ENCODE measurements around the gene F2RL2. TPM values are rescaled to one million over a fixed set of nuclear protein-coding genes. Genes with fewer than 3 reads are reported as not detected.

The F2RL2 gene
- total and polyA plus RNA-seq, 2 of the 4 experiments (the other 2 are of a cell fraction) = 21.7 to 32.8 TPM

DNA sequence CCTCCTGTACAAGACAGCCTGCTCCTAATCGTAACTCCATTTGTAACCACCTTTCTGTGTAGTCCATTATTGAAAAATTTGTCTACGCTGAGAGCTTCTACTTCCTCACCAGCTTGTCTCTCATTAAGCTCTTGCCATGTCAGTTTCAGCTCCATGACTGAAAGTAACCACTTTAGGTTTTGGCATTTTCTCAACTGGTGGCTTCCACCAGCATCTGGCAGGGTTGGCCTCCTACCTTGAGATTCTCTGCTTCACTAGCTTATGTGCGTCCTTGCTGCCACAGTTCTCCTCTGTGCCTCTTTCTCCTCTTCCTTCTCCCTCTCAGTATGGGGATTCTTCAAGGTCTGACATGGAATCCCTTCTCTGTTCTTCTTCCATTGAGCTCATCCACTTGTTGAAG, 31.8 kb downstream of the F2RL2 start:
- TF ChIP-seq MAFK (IDR thresholded peaks at IDR 0.05; ENCODE audit: low read depth, low read length) (no peak), RAD21 (IDR thresholded peaks at IDR 0.05; ENCODE audit: low read length) (no peak), MXI1 (IDR thresholded peaks at IDR 0.05; ENCODE audit: borderline replicate concordance, low read depth, low read length) (no peak)
- BruUV-seq (replicated peaks) = no TSS peak
- H2BK20ac ChIP-seq (ENCODE audit: low read depth, low read length) = no peak overlapping the region
- no peak overlapping the region for H3K23ac ChIP-seq (ENCODE audit: low read depth, low read length)
- no peaks in the 10 kb centered on the region for H3K9me1 ChIP-seq (ENCODE audit: insufficient read depth, low read length)
- H3K27me3 ChIP-seq (ENCODE audit: control insufficient read depth, insufficient read depth, low read length) = peaks cover 23% of the 10 kb centered on the region
- no peaks in the 10 kb centered on the region for H3K79me1 ChIP-seq (ENCODE audit: low read depth in 1 of 2, low read length in 2 of 2)
- dilution Hi-C loops (cut with HindIII; ENCODE audit: low sequenced_read_pairs, unreplicated experiment) (no loop called here), intact Hi-C loops (cut with micrococcal nuclease) (no loop called here), in situ Hi-C loops (cut with MboI; ENCODE audit: low sequenced_read_pairs) (no loop called here)
- no peaks in the 10 kb centered on the region for H3K36me3 ChIP-seq (ENCODE audit: control insufficient read depth, insufficient read depth, low read length)
- no peak overlapping the region for H3K4me2 ChIP-seq (ENCODE audit: low read depth, low read length)
- CTCF ChIA-PET = no interaction called here
- no peak for ATAC-seq (ENCODE audit: low read depth)
- H3K9me3 ChIP-seq (ENCODE audit: control insufficient read depth, insufficient read depth, low read length) = no peaks in the 10 kb centered on the region; the same call in 1 of the 2 replicates
- H2AFZ ChIP-seq (replicated peaks; ENCODE audit: low read length, poor library complexity) = no peak overlapping the region
- H4K91ac ChIP-seq (ENCODE audit: insufficient read depth, low read depth, low read length) = no peak overlapping the region
- H3K27ac ChIP-seq (ENCODE audit: insufficient read depth, low read length) = no peak overlapping the region
- POLR2A ChIA-PET (ENCODE audit: unreplicated experiment) = no interaction called here
- no peak for DNase-seq
- no peak overlapping the region for H3K14ac ChIP-seq (replicated peaks; ENCODE audit: low read depth, low read length)
- H4K20me1 ChIP-seq (ENCODE audit: insufficient read depth, low read length) = no peaks in the 10 kb centered on the region
- no CpG with 5 or more reads among the region's 3 CpGs for WGBS, 2 experiments (ENCODE audit: extremely low coverage in 2 of 2, insufficient read length in 1 of 2)
- no peak overlapping the region for H2BK5ac ChIP-seq (ENCODE audit: low read depth, low read length, poor library complexity, severe bottlenecking)
- H4K8ac ChIP-seq (ENCODE audit: low read depth in 2 of 2, low read length in 2 of 2) = no peak overlapping the region
- no peak overlapping the region for H2AK9ac ChIP-seq (replicated peaks; ENCODE audit: low read depth, low read length, poor library complexity)
- no peak overlapping the region for H2BK15ac ChIP-seq (ENCODE audit: low read depth, low read length)
- H3K4me1 ChIP-seq (ENCODE audit: control insufficient read depth, insufficient read depth, low read length) = no peaks in the 10 kb centered on the region
- no peak overlapping the region for H4K5ac ChIP-seq (ENCODE audit: low read depth, low read length)
- H3K18ac ChIP-seq (ENCODE audit: low read depth, low read length) = no peak overlapping the region
- no peak overlapping the region for H3K9ac ChIP-seq (ENCODE audit: low read depth, low read length)
- H2AK5ac ChIP-seq (ENCODE audit: low read depth, low read length) = no peak overlapping the region
- no peak overlapping the region for H3K56ac ChIP-seq (ENCODE audit: extremely low read depth, insufficient read depth, low read length)
- no peak overlapping the region for H3K4ac ChIP-seq (ENCODE audit: low read depth, low read length)
- H2BK120ac ChIP-seq (ENCODE audit: low read depth, low read length) = no peak overlapping the region
- H3K4me3 ChIP-seq (ENCODE audit: insufficient read depth, low read depth, low read length) = no peak overlapping the region

Measured in IMR-90 (cell line).